PC-3 (cell line): ENCODE data around the gene CPEB4. TPM values are rescaled to one million over a fixed set of nuclear protein-coding genes. Genes with fewer than 3 reads are reported as not detected.

Experiments
- ATAC-seq: fragments of 200-7000 bp; cut with Tn5 transposase; 2 replicates; pipeline ENCODE4 v1.9.1; 2020; ENCODE audit warnings: mild to moderate bottlenecking, moderate library complexity
- BruUV-seq: library from RNA; stranded (reverse); fragments of 400-500 nt; replicated peaks from 2 replicates; lab custom pipeline; 2021; lab: Mats Ljungman, UMichigan
- CTCF ChIA-PET: fragments of 300-600 bp; sonication (Branson Sonifier 250); formaldehyde crosslinking; loops from one replicate; lab custom pipeline; 2022; ENCODE audit warnings: antibody characterized with exemption; lab: Charles Lee
- POLR2A ChIA-PET: fragments of 300-600 bp; sonication (Branson Sonifier 250); formaldehyde crosslinking; loops from one replicate; lab custom pipeline; 2022; ENCODE audit warnings: antibody characterized with exemption; ENCODE audit not compliant: unreplicated experiment; lab: Charles Lee
- DNase-seq: peaks from one replicate; pipeline ENCODE4 v3.0.0-alpha.2; 2015
- H2AFZ ChIP-seq: fragments of 300-600 bp; sonication (generic); 2 replicates; pipeline ENCODE4 v1.6.0; 2016; ENCODE audit warnings: antibody characterized with exemption, low read length
- H3F3A ChIP-seq: fragments of 300-600 bp; sonication (generic); one replicate; pipeline ENCODE4 v1.6.0; 2017; ENCODE audit warnings: antibody characterized with exemption, low read length, control low read depth, mild to moderate bottlenecking; ENCODE audit not compliant: unreplicated experiment
- H3K27ac ChIP-seq: fragments of 300-600 bp; sonication (generic); 2 replicates; pipeline ENCODE4 v1.5.1; 2016; ENCODE audit warnings: mild to moderate bottlenecking, low read length
- H3K27me3 ChIP-seq: fragments of 300-600 bp; sonication (generic); 2 replicates; pipeline ENCODE4 v1.6.1; 2016; ENCODE audit warnings: low read length, mixed read lengths
- H3K36me3 ChIP-seq: fragments of 300-600 bp; sonication (generic); 2 replicates; pipeline ENCODE4 v1.6.1; 2016; ENCODE audit warnings: low read depth, mixed run types, low read length, mixed read lengths
- H3K4me1 ChIP-seq: fragments of 300-600 bp; sonication (generic); 2 replicates; pipeline ENCODE4 v1.5.1; 2016; ENCODE audit warnings: low read length; ENCODE audit not compliant: insufficient read depth
- H3K4me2 ChIP-seq: fragments of 300-600 bp; sonication (generic); 2 replicates; pipeline ENCODE4 v1.6.0; 2016; ENCODE audit warnings: low read length
- H3K4me3 ChIP-seq: fragments of 300-600 bp; sonication (generic); 2 replicates; pipeline ENCODE4 v1.5.1; 2016; ENCODE audit warnings: mild to moderate bottlenecking, low read length, mixed read lengths
- H3K79me2 ChIP-seq: fragments of 300-600 bp; sonication (generic); 2 replicates; pipeline ENCODE4 v1.6.1; 2017; ENCODE audit warnings: low read length, mixed read lengths
- H3K9ac ChIP-seq: fragments of 300-600 bp; sonication (generic); 2 replicates; pipeline ENCODE4 v1.6.0; 2016; ENCODE audit warnings: mild to moderate bottlenecking, low read length
- H3K9me2 ChIP-seq: fragments of 300-600 bp; sonication (generic); replicated peaks from 2 replicates; pipeline ENCODE4 v1.6.1; 2016; ENCODE audit warnings: mixed run types, low read length, mixed read lengths
- H3K9me3 ChIP-seq: fragments of 300-600 bp; sonication (generic); 2 replicates; pipeline ENCODE4 v1.6.1; 2016; ENCODE audit warnings: low read length, mixed read lengths
- H4K20me1 ChIP-seq: fragments of 300-600 bp; sonication (generic); 2 replicates; pipeline ENCODE4 v1.6.1; 2016; ENCODE audit warnings: low read length, mixed read lengths
- CTCF ChIP-seq: fragments of 300-600 bp; sonication (generic); conservative IDR thresholded peaks from 2 replicates; pipeline ENCODE4 v1.5.1; 2017; ENCODE audit warnings: antibody characterized with exemption, low read depth, mild to moderate bottlenecking, low read length
- EZH2 ChIP-seq: fragments of 300-600 bp; sonication (generic); IDR thresholded peaks from one replicate; pipeline ENCODE4 v1.6.1; 2017; ENCODE audit warnings: antibody characterized with exemption, mild to moderate bottlenecking, low read length; ENCODE audit not compliant: unreplicated experiment
- EZH2phosphoT487 ChIP-seq: fragments of 300-600 bp; sonication (generic); IDR thresholded peaks from 2 replicates; pipeline ENCODE4 v1.6.1; 2018; ENCODE audit warnings: mild to moderate bottlenecking, antibody characterized with exemption, low read length, borderline replicate concordance
- intact Hi-C: fragments of 100-400 bp; cut with micrococcal nuclease; formaldehyde crosslinking; loops from 2 replicates; pipeline ENCODE4 v1.9.0; 2023
- total RNA-seq: library from RNA; depleted of rRNA; stranded (reverse); fragments of >200 nt; gene quantifications from 2 replicates; pipeline ENCODE4 v1.2.3, GENCODE V29; 2014

CPEB4 gene
- total RNA-seq, 1 experiment from 2014 or later = 37.0 TPM

- Histone ChIP-seq H3K36me3 (no peaks in the 10 kb centered on the region), H3K9me2 (no peaks in the 10 kb centered on the region), H3K27me3 (no peaks in the 10 kb centered on the region), H3K4me2 (peak overlapping the region; percentile 86), H3F3A (no peaks in the 10 kb centered on the region), H3K79me2 (no peaks in the 10 kb centered on the region), H3K4me1 (peaks cover 36% of the 10 kb centered on the region), H3K9ac (peak overlapping the region; percentile 26; the same call in 1 of the 2 replicates), H3K9me3 (no peaks in the 10 kb centered on the region), H3K27ac (peak overlapping the region; percentile 7; the same call in 1 of the 2 replicates), H4K20me1 (no peaks in the 10 kb centered on the region), H3K4me3 (peak overlapping the region; percentile 68; the same call in 1 of the 2 replicates), H2AFZ (peak overlapping the region; percentile 93)
- no peak for TF ChIP-seq CTCF
- no peak for TF ChIP-seq EZH2
- TF ChIP-seq EZH2phosphoT487 = no peak
- intact Hi-C loops = no loop called here
- no peak for ATAC-seq
- TSS peak; percentile 72 for BruUV-seq
- DNase-seq = no peak
- ChIA-PET CTCF (interaction anchor here (0.6 to 2.2 kb wide), 5 partner anchors 9 to 357 kb away, joined by 4 to 15 read pairs (median 8); partner anchors contain the start of gene CPEB4), POLR2A (interaction anchor here (0.6 kb wide), 1 partner anchor 59 kb away, joined by 3 read pairs; no protein-coding TSS in a partner anchor)
Measured at GRCh38 chr5:173972607-173972924, 84.4 kb downstream of the CPEB4 start.

GRCh38 chr5:173972925-173973615 lies 84.9 kb downstream of the CPEB4 start:
- Histone ChIP-seq H2AFZ (peak overlapping the region; percentile 93), H3K9me3 (no peaks in the 10 kb centered on the region), H3K4me1 (peaks cover 36% of the 10 kb centered on the region), H3F3A (no peaks in the 10 kb centered on the region), H3K4me2 (peak overlapping the region; percentile 86), H3K27me3 (no peaks in the 10 kb centered on the region), H3K79me2 (no peaks in the 10 kb centered on the region), H3K36me3 (no peaks in the 10 kb centered on the region), H3K9ac (peak overlapping the region; percentile 26), H3K9me2 (no peaks in the 10 kb centered on the region), H3K27ac (peak overlapping the region; percentile 7; the same call in 1 of the 2 replicates), H4K20me1 (no peaks in the 10 kb centered on the region), H3K4me3 (peak overlapping the region; percentile 68)
- peak; percentile 92 for TF ChIP-seq CTCF
- TF ChIP-seq EZH2 = no peak
- POLR2A ChIA-PET = interaction anchor here (0.5 kb wide), 1 partner anchor 110 kb away, joined by 3 read pairs; no protein-coding TSS in a partner anchor
- peak; percentile 95 for DNase-seq
- no TSS peak for BruUV-seq
- ATAC-seq = peak; percentile 44
- intact Hi-C loops = loop anchor here (1.0 kb wide), 5 partner anchors 54 to 354 kb away; no protein-coding TSS in a partner anchor
- CTCF ChIA-PET = interaction anchor here (0.6 to 2.2 kb wide), 12 partner anchors 9 to 358 kb away, joined by 3 to 15 read pairs (median 4); partner anchors contain the start of genes CPEB4 and NSG2

GRCh38 chr5:173973616-173973969 lies 85.4 kb downstream of the CPEB4 start:
- Histone ChIP-seq H4K20me1 (no peaks in the 10 kb centered on the region), H3K27me3 (no peaks in the 10 kb centered on the region), H3K4me1 (peaks cover 33% of the 10 kb centered on the region), H3F3A (no peaks in the 10 kb centered on the region), H3K9me3 (no peaks in the 10 kb centered on the region), H3K4me2 (peak overlapping the region; percentile 86), H3K27ac (no peak overlapping the region), H3K4me3 (peak overlapping the region; percentile 68), H3K9ac (peak overlapping the region; percentile 16; the same call in 1 of the 2 replicates), H3K9me2 (no peaks in the 10 kb centered on the region), H3K36me3 (no peaks in the 10 kb centered on the region), H3K79me2 (no peaks in the 10 kb centered on the region), H2AFZ (peak overlapping the region; percentile 93)
- no TSS peak for BruUV-seq
- DNase-seq = peak; percentile 34
- ATAC-seq = peak; percentile 21
- no peak for TF ChIP-seq EZH2phosphoT487
- TF ChIP-seq EZH2 = no peak
- no peak for TF ChIP-seq CTCF
- CTCF ChIA-PET = interaction anchor here (0.6 to 2.2 kb wide), 11 partner anchors 10 to 358 kb away, joined by 3 to 15 read pairs (median 4); partner anchors contain the start of genes CPEB4 and NSG2
- POLR2A ChIA-PET = interaction anchor here (0.5 kb wide), 1 partner anchor 110 kb away, joined by 3 read pairs; no protein-coding TSS in a partner anchor
- intact Hi-C loops = loop anchor here (1.0 kb wide), 5 partner anchors 54 to 354 kb away; no protein-coding TSS in a partner anchor
